Heart right ventricle (tissue), 16 donors: ENCODE results near the gene DGKZ. TPM values are rescaled to one million over a fixed set of nuclear protein-coding genes. Genes with fewer than 3 reads are reported as not detected.
A peak's percentile ranks its signal among the peaks of the same experiment; 100 is the strongest.

Source experiments
- ATAC-seq, 8 donors: fragments of 200-7000 bp; cut with Tn5 transposase; one replicate each; pipeline ENCODE4 v1.9.1; 2020; ENCODE audit warnings: mild to moderate bottlenecking in 8 of 8, moderate library complexity in 8 of 8, moderate number of reproducible peaks in 1 of 8
- DNase-seq, 2 donors: peaks; one replicate each; pipeline ENCODE4 v3.0.0-alpha.2; 2020
- H3K27ac ChIP-seq, 10 donors: fragments of 200-600 bp; sonication (generic) in 2 of 10; one replicate each; pipeline versions ENCODE4 v1.5.0 to v1.8.0; 2020 to 2022; ENCODE audit warnings: mild to moderate bottlenecking in 3 of 10
- H3K27me3 ChIP-seq, 7 donors: fragments of 200-600 bp; one replicate each; pipeline ENCODE4 v1.8.0; 2021 to 2022; ENCODE audit warnings: mild to moderate bottlenecking in 2 of 7
- H3K36me3 ChIP-seq, 9 donors: fragments of 200-600 bp; sonication (generic) in 1 of 9; one replicate each; pipeline versions ENCODE4 v1.5.0 to v1.8.0; 2020 to 2022; ENCODE audit warnings: mild to moderate bottlenecking in 2 of 9
- H3K4me1 ChIP-seq, 9 donors: fragments of 200-600 bp; sonication (generic) in 1 of 9; one replicate each; pipeline versions ENCODE4 v1.5.0 to v1.8.0; 2020 to 2022; ENCODE audit warnings: mild to moderate bottlenecking in 4 of 9
- H3K4me3 ChIP-seq, 10 donors: fragments of 200-600 bp; sonication (generic) in 2 of 10; one replicate each; pipeline versions ENCODE4 v1.5.0 to v1.8.0; 2020 to 2022; ENCODE audit warnings: mild to moderate bottlenecking in 7 of 10, moderate library complexity in 2 of 10
- H3K9me3 ChIP-seq, 11 donors: fragments of 200-600 bp in 10 of 11; sonication (generic) in 2 of 11; one replicate each; pipeline versions ENCODE4 v1.5.0 to v1.8.0; 2013 to 2022; ENCODE audit warnings: mild to moderate bottlenecking in 2 of 11, control low read depth in 1 of 11, moderate library complexity in 1 of 11
- WGBS, 2 donors: extraction: QIAGEN DNeasy Blood & Tissue Kit; methylation state at CpG; one replicate each; pipeline ENCODE4 v1.1.7; 2013; ENCODE audit warnings: inconsistent platforms in 1 of 2; 5-methylcytosine and 5-hydroxymethylcytosine counted together
- intact Hi-C, 10 donors: fragments of 100-400 bp; cut with DNase I; formaldehyde crosslinking; loops; one replicate each; pipeline versions ENCODE4 v1.11.1 to v1.14.2; 2022
- polyA plus RNA-seq, 2 donors: library from polyadenylated mRNA; stranded (reverse); fragments of 200-250 nt; gene quantifications; one replicate each; pipeline ENCODE4 v1.2.3, GENCODE V29; 2013
- total RNA-seq, 10 donors: library from RNA; stranded (reverse); fragmentation: NEBNext Ultra II Directional in 3 of 10; extraction: Animal tissue kit (Norgen Biotek cat#: 25700) in 3 of 10; gene quantifications; one replicate each; pipeline versions ENCODE4 v1.2.1 to v1.2.4, GENCODE V29; 2021 to 2023
- TF ChIP-seq, protein P1 (sequence below), 9 donors: fragments of 200-600 bp; sonication (generic) in 2 of 9; IDR thresholded peaks; one replicate each; pipeline versions ENCODE4 v1.5.0 to v1.8.0; 2021 to 2022; ENCODE audit warnings: antibody characterized with exemption in 9 of 9, mild to moderate bottlenecking in 5 of 9, moderate library complexity in 1 of 9
- donor health status: Arrhythmogenic right ventricular cardiomyopathy.
- donor health status: ischemic (EF 13 %, LVEDD 7.1; RV severe dilation, severe dysfunction).
- donor health status: healthy with polysubstance abuse.
- donor health status: DM: no; HTN: yes; CAD: no.
- donor health status: DM: no; HTN: no; CAD: no.
- donor health status: ischemic (EF 25% LVEDD 6.9; RV normal size, moderate dysfunction).
- donor health status: ischemic (EF 25% LVEDD 5.7; RV mildly dilated, moderate dysfunction).
- donor health status: healthy.
- donor health status: DM: yes; HTN: yes; CAD: no.
- donor health status: Ischemic cardiomyopathy.
- donor health status: ischemic (EF 35%, LVEDD 5.7; RV mildly dilated, moderate dysfunction).
- donor health status: nonischemic (EF 11% LVEDD 7.7; RV severe dilation, severe dysfunction).
- donor health status: DM: yes; HTN: yes; CAD: no.
- donor health status: PGD.
- donor health status: ischemic (EF 29% LVEDD 5.4; RV normal size, mild dysfunction).
- donor health status: nonischemic (EF 23%, LVEDD 6.1; RV moderate dilation, normal function).

The DGKZ gene
- total and polyA plus RNA-seq, 12 donors, result 31.9 to 107 (median 60.1) TPM

DNA sequence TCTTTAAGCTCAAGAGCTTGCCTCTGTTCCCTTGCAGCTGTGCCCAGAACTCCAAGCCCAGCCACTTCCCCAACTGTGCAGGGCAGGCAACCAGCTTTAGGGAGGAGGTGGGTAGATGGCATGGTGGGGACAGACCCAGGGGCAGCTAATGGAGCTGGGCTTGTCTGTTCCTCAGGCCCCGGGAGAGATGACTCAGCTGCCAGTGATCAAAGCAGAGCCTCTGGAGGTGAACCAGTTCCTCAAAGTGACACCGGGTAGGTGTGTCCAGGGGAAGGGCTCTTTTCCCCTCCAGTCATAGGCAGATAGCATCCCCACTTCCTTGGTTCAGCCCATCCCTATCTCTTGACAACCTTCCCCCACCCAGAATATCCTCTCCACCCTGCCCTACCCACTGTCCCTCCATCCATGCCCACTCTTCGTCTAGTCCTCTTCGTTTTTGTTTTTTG is 37.4 kb upstream of the DGKZ start:
- Histone ChIP-seq H3K27ac (no peak overlapping the region), H3K9me3 (no peaks in the 10 kb centered on the region), H3K4me3 (no peak overlapping the region), H3K4me1 (peaks cover 0 to 9% (median 6%) of the 10 kb centered on the region in 9 donors), H3K36me3 (peaks cover 0 to 64% (median 6%) of the 10 kb centered on the region in 9 donors), H3K27me3 (no peaks in the 10 kb centered on the region)
- intact Hi-C loops, result loop anchor here in 8 of 10 donors (1.0 to 10.0 kb wide), 6 partner anchors 68 to 345 kb away; partner anchors contain the start of gene PHF21A (in 2 of the 8)
- ATAC-seq (peak in 3 of 8 donors; percentile 6 to 8 (median 7)), DNase-seq (no peak)
- 78 to 80% methylated on average over 4 of the region's 4 CpGs for WGBS, 2 donors
- TF ChIP-seq, protein P1, sequence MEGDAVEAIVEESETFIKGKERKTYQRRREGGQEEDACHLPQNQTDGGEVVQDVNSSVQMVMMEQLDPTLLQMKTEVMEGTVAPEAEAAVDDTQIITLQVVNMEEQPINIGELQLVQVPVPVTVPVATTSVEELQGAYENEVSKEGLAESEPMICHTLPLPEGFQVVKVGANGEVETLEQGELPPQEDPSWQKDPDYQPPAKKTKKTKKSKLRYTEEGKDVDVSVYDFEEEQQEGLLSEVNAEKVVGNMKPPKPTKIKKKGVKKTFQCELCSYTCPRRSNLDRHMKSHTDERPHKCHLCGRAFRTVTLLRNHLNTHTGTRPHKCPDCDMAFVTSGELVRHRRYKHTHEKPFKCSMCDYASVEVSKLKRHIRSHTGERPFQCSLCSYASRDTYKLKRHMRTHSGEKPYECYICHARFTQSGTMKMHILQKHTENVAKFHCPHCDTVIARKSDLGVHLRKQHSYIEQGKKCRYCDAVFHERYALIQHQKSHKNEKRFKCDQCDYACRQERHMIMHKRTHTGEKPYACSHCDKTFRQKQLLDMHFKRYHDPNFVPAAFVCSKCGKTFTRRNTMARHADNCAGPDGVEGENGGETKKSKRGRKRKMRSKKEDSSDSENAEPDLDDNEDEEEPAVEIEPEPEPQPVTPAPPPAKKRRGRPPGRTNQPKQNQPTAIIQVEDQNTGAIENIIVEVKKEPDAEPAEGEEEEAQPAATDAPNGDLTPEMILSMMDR (IDR thresholded peaks at IDR 0.05), result no peak

DNA sequence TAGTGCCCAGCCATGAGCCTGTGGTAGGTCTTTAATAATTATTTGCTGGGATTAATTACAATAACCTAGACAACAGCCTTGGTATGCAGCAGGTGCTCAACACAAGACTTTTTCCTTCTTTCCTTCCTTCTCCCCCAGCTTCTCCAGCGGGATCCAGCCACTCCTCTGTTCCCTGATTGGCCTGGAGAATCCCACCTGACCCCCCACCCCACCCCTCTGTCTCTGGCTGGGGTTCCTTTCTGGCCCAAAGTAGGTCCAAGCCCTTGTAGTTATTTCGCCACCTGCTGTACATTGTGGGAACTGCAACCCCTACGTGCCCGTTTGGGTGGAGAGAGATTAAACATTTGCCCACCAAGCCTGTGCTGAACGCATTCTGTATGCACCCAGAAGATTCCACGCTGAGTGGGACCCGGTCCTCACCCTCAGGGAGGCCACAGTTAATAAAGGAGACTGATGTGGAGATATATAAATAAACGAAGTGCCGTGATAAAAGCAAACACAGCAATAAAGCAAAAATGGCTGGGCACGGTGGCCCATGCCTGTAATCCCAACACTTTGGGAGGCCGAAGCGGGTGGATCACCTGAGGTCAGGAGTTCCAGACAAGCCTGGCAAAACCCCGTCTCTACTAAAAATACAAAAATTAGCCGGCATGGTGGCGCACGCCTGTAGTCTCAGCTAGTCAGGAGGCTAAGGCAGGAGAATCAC is 32.1 kb upstream of the DGKZ start:
- H3K27ac ChIP-seq, result peak overlapping the region in 8 of 10 donors; percentile 46 to 88 (median 68)
- peaks cover 0 to 83% (median 6%) of the 10 kb centered on the region in 9 donors for H3K36me3 ChIP-seq
- intact Hi-C loops, result loop anchor here in 1 of 10 donors (10.0 kb wide), 2 partner anchors 190 to 350 kb away; partner anchors contain the start of gene PHF21A
- ATAC-seq (peak; percentile 21 to 62 (median 50)), DNase-seq (peak; percentile 57 to 73)
- H3K4me1 ChIP-seq, result peaks cover 0 to 41% (median 26%) of the 10 kb centered on the region in 9 donors
- H3K9me3 ChIP-seq, result no peaks in the 10 kb centered on the region
- TF ChIP-seq, protein P1 (IDR thresholded peaks at IDR 0.05), result peak; percentile 77 to 91 (median 82)
- WGBS, 2 donors, result 52 to 56% methylated on average over 16 of the region's 16 CpGs
- no peaks in the 10 kb centered on the region for H3K27me3 ChIP-seq
- H3K4me3 ChIP-seq, result no peak overlapping the region

DNA sequence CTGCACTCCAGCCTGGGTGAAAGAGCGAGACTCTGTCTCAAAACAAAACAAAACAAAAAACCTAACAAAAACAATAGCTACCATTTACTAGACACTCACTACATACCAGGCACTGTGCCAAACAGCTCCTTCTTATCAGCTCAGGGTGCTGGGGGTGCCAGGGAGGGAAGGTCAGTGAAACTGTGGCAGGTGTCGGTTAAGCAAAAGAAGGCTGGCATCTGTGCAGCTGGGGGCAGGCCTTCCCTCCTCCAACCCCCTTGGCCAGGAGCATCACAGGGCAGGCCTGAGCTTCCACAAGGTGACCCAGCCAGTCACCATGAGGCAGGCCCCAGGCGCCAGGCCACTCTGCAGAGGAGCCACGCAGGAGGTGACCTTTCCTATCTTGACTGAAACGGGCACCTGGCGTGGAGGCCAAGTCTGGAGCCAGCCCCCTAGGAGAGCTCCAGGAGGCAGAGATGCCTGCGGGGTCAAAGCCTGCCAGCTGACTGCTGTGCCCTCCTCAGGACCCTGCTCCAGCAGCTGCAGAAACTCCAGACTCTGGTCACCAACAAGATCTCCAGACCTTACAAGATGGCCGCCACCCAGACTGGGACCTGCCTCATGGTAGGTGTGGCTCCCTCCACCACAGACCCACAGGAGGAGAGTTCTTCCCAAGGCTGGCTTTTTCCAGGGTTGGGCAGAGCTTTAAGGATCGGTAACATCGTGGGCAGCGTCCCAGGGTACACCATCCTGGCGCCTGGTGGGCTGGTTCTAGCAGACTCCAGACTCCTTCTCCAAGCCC is 31.3 kb upstream of the DGKZ start:
- Histone ChIP-seq H3K9me3 (no peaks in the 10 kb centered on the region), H3K4me3 (peak overlapping the region in 6 of 10 donors; percentile 8 to 21 (median 13)), H3K4me1 (peaks cover 0 to 44% (median 26%) of the 10 kb centered on the region in 9 donors), H3K27ac (peak overlapping the region; percentile 31 to 88 (median 64)), H3K36me3 (peaks cover 0 to 83% (median 10%) of the 10 kb centered on the region in 9 donors), H3K27me3 (no peaks in the 10 kb centered on the region)
- intact Hi-C loops, result loop anchor here in 1 of 10 donors (10.0 kb wide), 2 partner anchors 191 to 351 kb away; partner anchors contain the start of gene PHF21A
- ATAC-seq (peak; percentile 61 to 92 (median 78)), DNase-seq (peak; percentile 50 to 75)
- WGBS, 2 donors, result 69 to 79% methylated on average over 12 of the region's 12 CpGs
- TF ChIP-seq, protein P1 (IDR thresholded peaks at IDR 0.05), result no peak

DNA sequence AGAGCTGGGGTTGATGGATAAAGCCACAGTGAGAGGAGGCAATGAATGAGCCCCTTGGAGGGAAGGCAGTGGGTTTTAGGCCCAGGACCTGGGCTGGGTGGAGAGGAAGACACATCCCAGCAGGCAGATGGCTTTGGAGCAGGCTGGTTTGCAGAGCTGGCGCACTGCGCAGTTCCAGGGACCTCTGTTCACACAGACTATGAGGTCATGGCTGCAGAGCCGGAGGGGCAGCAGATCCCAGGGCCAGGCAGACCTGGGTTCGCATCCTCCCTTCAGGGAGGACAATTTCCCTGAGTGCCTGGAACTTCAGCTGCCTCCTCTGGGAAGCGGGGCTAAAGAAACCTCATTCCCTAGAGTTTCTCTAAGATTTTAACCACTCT is 28.2 kb upstream of the DGKZ start:
- Histone ChIP-seq H3K36me3 (peaks cover 0 to 69% (median 12%) of the 10 kb centered on the region in 9 donors), H3K27ac (peak overlapping the region in 7 of 10 donors; percentile 4 to 79 (median 47)), H3K4me1 (peaks cover 0 to 56% (median 26%) of the 10 kb centered on the region in 9 donors), H3K4me3 (no peak overlapping the region), H3K9me3 (no peaks in the 10 kb centered on the region), H3K27me3 (no peaks in the 10 kb centered on the region)
- WGBS, 2 donors, result 93 to 95% methylated on average over 5 of the region's 5 CpGs
- intact Hi-C loops, result loop anchor here in 1 of 10 donors (10.0 kb wide), 2 partner anchors 194 to 354 kb away; partner anchors contain the start of gene PHF21A
- DNase-seq, result no peak
- TF ChIP-seq, protein P1 (IDR thresholded peaks at IDR 0.05), result no peak
- no peak for ATAC-seq
